Smooth muscle cell (in vitro differentiated cells): ENCODE results near the gene TMEM255A. TPM values are rescaled to one million over a fixed set of nuclear protein-coding genes. Genes with fewer than 3 reads are reported as not detected.

Experiments
- DNase-seq: peaks from one replicate; lab custom pipeline; 2025; ENCODE audit not compliant: unreplicated experiment; lab: John Stamatoyannopoulos, UW
- H2AFZ ChIP-seq: fragments of 200-600 bp; sonication (generic); 2 replicates; pipeline ENCODE4 v1.6.0; 2016; ENCODE audit warnings: antibody characterized with exemption, low read depth, mild to moderate bottlenecking
- H3F3A ChIP-seq: fragments of 200-600 bp; sonication (generic); 2 replicates; pipeline ENCODE4 v1.6.0; 2017; ENCODE audit warnings: antibody characterized with exemption, low read depth
- H3K27ac ChIP-seq: fragments of 200-600 bp; sonication (generic); 2 replicates; pipeline ENCODE4 v1.5.1; 2016; ENCODE audit warnings: low read depth, mild to moderate bottlenecking
- H3K27me3 ChIP-seq: fragments of 200-600 bp; sonication (generic); 2 replicates; pipeline ENCODE4 v1.6.1; 2016; ENCODE audit warnings: low read depth, mild to moderate bottlenecking
- H3K36me3 ChIP-seq: fragments of 200-600 bp; sonication (generic); 2 replicates; pipeline ENCODE4 v1.5.1; 2016; ENCODE audit warnings: low read depth
- H3K4me1 ChIP-seq: fragments of 200-600 bp; sonication (generic); 2 replicates; pipeline ENCODE4 v1.5.1; 2016; ENCODE audit warnings: low read depth
- H3K4me2 ChIP-seq: fragments of 200-600 bp; sonication (generic); 2 replicates; pipeline ENCODE4 v1.6.0; 2016; ENCODE audit warnings: mild to moderate bottlenecking
- H3K4me3 ChIP-seq: fragments of 200-600 bp; sonication (generic); 2 replicates; pipeline ENCODE4 v1.5.1; 2016; ENCODE audit warnings: mild to moderate bottlenecking
- H3K79me2 ChIP-seq: fragments of 200-600 bp; sonication (generic); 2 replicates; pipeline ENCODE4 v1.6.0; 2016; ENCODE audit warnings: low read depth, mild to moderate bottlenecking
- H3K9ac ChIP-seq: fragments of 200-600 bp; sonication (generic); 2 replicates; pipeline ENCODE4 v1.6.0; 2016; ENCODE audit warnings: low read depth
- H3K9me3 ChIP-seq: fragments of 200-600 bp; sonication (generic); replicated peaks from 2 replicates; pipeline ENCODE4 v1.5.1; 2016; ENCODE audit warnings: low read depth
- H4K20me1 ChIP-seq: fragments of 200-600 bp; sonication (generic); 2 replicates; pipeline ENCODE4 v1.6.0; 2016; ENCODE audit warnings: low read depth
- CTCF ChIP-seq: fragments of 200-600 bp; sonication (generic); IDR thresholded peaks from 2 replicates; pipeline ENCODE4 v1.5.1; 2017; ENCODE audit warnings: borderline replicate concordance, mild to moderate bottlenecking, antibody characterized with exemption; ENCODE audit not compliant: insufficient read depth, poor library complexity, severe bottlenecking
- WGBS: methylation state at CpG from one replicate; pipeline ENCODE4 v1.1.7; 2016; ENCODE audit warnings: low lambda C conversion rate; 5-methylcytosine and 5-hydroxymethylcytosine counted together
- polyA plus RNA-seq: library from polyadenylated mRNA; unstranded; fragments of >200 nt; fragmentation: Nextera tagmentation; extraction: Ambion mirVana; gene quantifications from 2 replicates; pipeline ENCODE4 v1.2.1, GENCODE V29; 2016
- total RNA-seq: library from RNA; depleted of rRNA; stranded (reverse); fragments of >200 nt; gene quantifications from 2 replicates; pipeline ENCODE4 v1.2.3, GENCODE V29; 2014

TMEM255A gene
- total and polyA plus RNA-seq, 2 experiments from 2014 or later: 0.04 TPM; not detected in 1

- no peak overlapping the region for H3K4me3 ChIP-seq
- no peak overlapping the region for H3K4me2 ChIP-seq
- TF ChIP-seq CTCF: no peak
- H3K4me1 ChIP-seq: no peaks in the 10 kb centered on the region
- H2AFZ ChIP-seq: no peak overlapping the region
- DNase-seq: no peak
- no peak overlapping the region for H3K9ac ChIP-seq
- H3K9me3 ChIP-seq: no peaks in the 10 kb centered on the region
- H3K27ac ChIP-seq: no peak overlapping the region
- 70% methylated on average over 2 of the region's 2 CpGs for WGBS
- no peaks in the 10 kb centered on the region for H3F3A ChIP-seq
- H3K79me2 ChIP-seq: no peaks in the 10 kb centered on the region
- no peaks in the 10 kb centered on the region for H4K20me1 ChIP-seq
- H3K27me3 ChIP-seq: no peaks in the 10 kb centered on the region
- no peaks in the 10 kb centered on the region for H3K36me3 ChIP-seq
Measured at GRCh38 chrX:120331116-120331515, 19.9 kb upstream of the TMEM255A start.

- Histone ChIP-seq H3F3A (no peaks in the 10 kb centered on the region), H3K4me2 (no peak overlapping the region), H3K36me3 (no peaks in the 10 kb centered on the region), H2AFZ (no peak overlapping the region), H3K27ac (no peak overlapping the region), H3K4me3 (no peak overlapping the region), H3K4me1 (no peaks in the 10 kb centered on the region), H3K27me3 (no peaks in the 10 kb centered on the region), H4K20me1 (no peaks in the 10 kb centered on the region), H3K9ac (no peak overlapping the region), H3K79me2 (no peaks in the 10 kb centered on the region), H3K9me3 (no peaks in the 10 kb centered on the region)
- no peak for TF ChIP-seq CTCF
- no peak for DNase-seq
- WGBS: 79% methylated on average over 4 of the region's 4 CpGs
Measured at GRCh38 chrX:120321520-120322281, 10.4 kb upstream of the TMEM255A start.

GRCh38 chrX:120318411-120318810, 7.2 kb upstream of the TMEM255A start:
- no peaks in the 10 kb centered on the region for H4K20me1 ChIP-seq
- H3K4me1 ChIP-seq: no peaks in the 10 kb centered on the region
- no peaks in the 10 kb centered on the region for H3K9me3 ChIP-seq
- H3K79me2 ChIP-seq: no peaks in the 10 kb centered on the region
- no peak overlapping the region for H3K27ac ChIP-seq
- no peaks in the 10 kb centered on the region for H3K36me3 ChIP-seq
- H2AFZ ChIP-seq: no peak overlapping the region
- no peak overlapping the region for H3K9ac ChIP-seq
- WGBS: 63% methylated on average over 4 of the region's 4 CpGs
- H3K27me3 ChIP-seq: peaks cover 5% of the 10 kb centered on the region
- no peaks in the 10 kb centered on the region for H3F3A ChIP-seq
- TF ChIP-seq CTCF: no peak
- H3K4me3 ChIP-seq: no peak overlapping the region
- H3K4me2 ChIP-seq: no peak overlapping the region
- no peak for DNase-seq
